GM12874 (cell line): ENCODE measurements around the gene ACTR3.
A peak's percentile ranks its signal among the peaks of the same experiment; 100 is the strongest.

Source experiments
- CTCF ChIP-seq: IDR thresholded peaks from 2 replicates; pipeline ENCODE4 v1.5.1; 2011; ENCODE audit warnings: low read depth, mild to moderate bottlenecking, control low read depth, low read length, moderate library complexity; ENCODE audit not compliant: insufficient read depth

Gene ACTR3

DNA sequence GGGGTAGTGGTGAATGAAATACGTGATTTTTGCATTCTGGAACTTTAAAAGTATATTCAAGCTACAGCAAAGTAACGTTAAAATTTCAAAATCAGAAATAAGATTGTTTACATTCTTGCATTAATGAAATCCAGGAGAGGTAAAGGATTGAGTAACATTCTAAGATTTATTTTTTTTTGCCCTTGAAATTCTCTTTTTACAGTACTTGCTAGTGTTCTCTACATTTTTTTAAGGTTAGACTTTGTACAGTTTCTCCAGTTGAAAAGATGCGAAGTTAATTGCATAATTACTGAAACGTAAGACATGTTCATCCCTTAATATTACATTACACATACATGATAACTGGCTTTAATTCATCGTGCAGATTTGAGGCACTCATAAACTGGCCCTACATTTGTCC lies 74.5 kb downstream of the ACTR3 start:
- no peak for TF ChIP-seq CTCF

DNA sequence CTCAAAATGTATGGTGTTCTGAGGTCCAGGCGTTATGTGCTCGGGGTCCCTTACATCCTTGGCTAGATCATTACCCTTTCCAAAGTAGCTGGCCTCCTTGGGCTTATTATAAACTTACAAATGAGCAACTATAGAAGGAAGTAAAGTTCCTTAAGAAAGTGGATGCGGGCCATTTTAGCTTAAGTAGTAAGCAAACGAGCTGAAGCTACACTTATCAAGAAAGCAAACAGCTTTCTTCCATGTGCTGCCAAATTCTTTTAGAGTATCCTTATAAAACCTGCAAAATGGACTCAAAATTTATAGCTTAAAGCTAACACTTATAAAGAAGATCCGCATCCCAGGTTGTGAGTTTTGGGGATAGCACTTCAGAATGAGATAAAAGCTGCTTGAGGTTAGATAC lies 75.3 kb downstream of the ACTR3 start:
- TF ChIP-seq CTCF: no peak

GRCh38 chr2:113965644-113966043 lies 75.8 kb downstream of the ACTR3 start:
- TF ChIP-seq CTCF: peak; percentile 59

DNA sequence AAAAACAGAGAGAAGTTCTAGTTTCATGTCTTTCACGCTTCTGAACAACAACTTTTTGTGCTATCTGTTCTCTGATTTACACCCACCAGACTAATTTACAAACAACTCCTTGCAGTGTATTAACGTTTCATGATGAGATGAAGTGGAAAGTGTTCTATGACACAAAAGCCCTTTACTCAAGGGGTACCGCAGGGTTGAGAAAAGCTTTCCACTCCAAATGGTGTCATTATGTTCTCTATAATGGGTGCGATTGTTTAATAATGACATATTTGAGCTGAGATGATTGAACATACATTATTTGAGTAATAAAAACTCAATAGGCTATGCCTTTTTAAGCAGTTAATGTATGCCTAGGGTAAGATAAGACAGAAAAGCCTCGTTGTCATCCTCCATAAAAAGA lies 76.3 kb downstream of the ACTR3 start:
- no peak for TF ChIP-seq CTCF

GRCh38 chr2:113966832-113967231 lies 76.9 kb downstream of the ACTR3 start:
- TF ChIP-seq CTCF: no peak

DNA sequence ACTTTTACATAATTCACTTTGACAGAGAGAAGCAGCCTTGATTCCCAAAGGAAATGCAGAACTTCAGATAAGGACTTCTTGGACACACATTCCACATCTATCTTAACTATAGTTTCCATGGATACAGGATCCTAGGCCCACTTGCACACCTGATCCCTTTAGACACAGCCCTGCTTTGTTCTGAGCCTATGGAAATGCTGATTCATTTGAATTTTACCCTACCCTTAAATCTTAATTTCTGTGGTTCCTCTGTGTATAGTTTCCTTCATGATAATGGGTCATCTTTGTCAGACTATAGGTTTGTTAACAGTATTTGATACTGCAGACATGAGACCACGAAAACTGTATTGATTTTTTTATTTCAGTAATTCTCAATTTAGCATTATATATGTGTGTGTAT lies 77.4 kb downstream of the ACTR3 start:
- TF ChIP-seq CTCF: no peak

DNA sequence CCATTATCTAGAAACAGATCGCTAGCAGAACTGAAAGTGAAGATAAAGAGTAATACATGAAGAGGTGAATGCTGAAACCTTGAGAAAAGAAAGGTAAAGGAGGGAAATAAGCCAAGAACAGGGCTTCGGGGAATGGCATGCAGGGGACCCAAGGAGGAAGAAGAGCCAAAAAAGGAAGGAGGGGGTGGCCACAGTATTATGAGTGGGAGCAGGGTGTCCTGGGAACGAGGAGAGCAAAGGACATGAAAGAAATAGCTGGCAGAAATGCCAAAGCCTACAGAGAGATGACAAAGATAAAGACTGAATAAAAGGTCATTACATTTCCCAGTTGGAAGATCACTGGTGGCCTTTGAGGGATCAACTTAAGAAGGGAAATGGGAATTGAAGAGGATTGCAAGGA lies 82.9 kb downstream of the ACTR3 start:
- TF ChIP-seq CTCF: no peak

- TF ChIP-seq CTCF: no peak
These were observed 83.9 kb downstream of the ACTR3 start for GRCh38 chr2:113973810-113974209.
